Thymus (tissue), 11 donors: ENCODE measurements around the gene ARHGAP15. TPM values are rescaled to one million over a fixed set of nuclear protein-coding genes. Genes with fewer than 3 reads are reported as not detected.

Experiments used
- DNase-seq, 9 donors: peaks; one replicate each; pipeline ENCODE4 v3.0.0-alpha.2; 2013; ENCODE audit warnings: low spot score in 9 of 9, low read depth in 6 of 9, missing footprints in 1 of 9
- H3K27ac ChIP-seq, 2 donors: one replicate each; pipeline ENCODE4 v1.5.1; 2013; ENCODE audit warnings: control low read depth in 1 of 2, low read depth in 1 of 2, low read length in 1 of 2, mild to moderate bottlenecking in 1 of 2, moderate library complexity in 1 of 2
- H3K27me3 ChIP-seq, 2 donors: one replicate each; pipeline ENCODE4 v1.5.1; 2013; ENCODE audit warnings: low read length in 1 of 2; ENCODE audit not compliant: control insufficient read depth in 2 of 2, insufficient read depth in 1 of 2
- H3K36me3 ChIP-seq, 2 donors: one replicate each; pipeline ENCODE4 v1.5.1; 2013; ENCODE audit warnings: low read length in 1 of 2, mild to moderate bottlenecking in 1 of 2, moderate library complexity in 1 of 2; ENCODE audit not compliant: control insufficient read depth in 2 of 2, insufficient read depth in 2 of 2
- H3K4me1 ChIP-seq, 2 donors: one replicate each; pipeline ENCODE4 v1.5.1; 2013; ENCODE audit warnings: low read length in 2 of 2; ENCODE audit not compliant: control insufficient read depth in 2 of 2, insufficient read depth in 2 of 2
- H3K4me3 ChIP-seq, 2 donors: one replicate each; pipeline ENCODE4 v1.5.1; 2013; ENCODE audit warnings: low read length in 2 of 2, control low read depth in 1 of 2, mild to moderate bottlenecking in 1 of 2
- H3K9me3 ChIP-seq, 2 donors: one replicate each; pipeline ENCODE4 v1.5.1; 2013; ENCODE audit warnings: low read length in 1 of 2, mild to moderate bottlenecking in 1 of 2; ENCODE audit not compliant: control insufficient read depth in 2 of 2, insufficient read depth in 1 of 2
- WGBS: extraction: QIAGEN DNeasy Blood & Tissue Kit; methylation state at CpG from one replicate; pipeline ENCODE4 v1.1.7; 2013; 5-methylcytosine and 5-hydroxymethylcytosine counted together
- polyA plus RNA-seq: library from polyadenylated mRNA; stranded (reverse); fragments of 200-250 nt; gene quantifications from one replicate; pipeline ENCODE4 v1.2.3, GENCODE V29; 2013
- total RNA-seq: library from RNA; stranded (reverse); fragments of 120-200 nt; gene quantifications from one replicate; pipeline ENCODE4 v1.2.4, GENCODE V29; 2013
- donor health status: healthy.

ARHGAP15 gene
- total and polyA plus RNA-seq, 2 donors, result 55.8 to 182 TPM

- Histone ChIP-seq H3K4me3 (no peak overlapping the region), H3K27me3 (no peaks in the 10 kb centered on the region), H3K27ac (no peak overlapping the region), H3K4me1 (no peaks in the 10 kb centered on the region), H3K9me3 (no peaks in the 10 kb centered on the region), H3K36me3 (peaks cover 8% of the 10 kb centered on the region in 2 donors)
- DNase-seq, result no peak
- WGBS, result 95% methylated on average over 4 of the region's 4 CpGs
Measured at GRCh38 chr2:143764261-143764660, 635.0 kb downstream of the ARHGAP15 start.

GRCh38 chr2:143764706-143765105, 635.5 kb downstream of the ARHGAP15 start:
- Histone ChIP-seq H3K36me3 (peaks cover 8% of the 10 kb centered on the region in 2 donors), H3K4me3 (no peak overlapping the region), H3K27ac (no peak overlapping the region), H3K4me1 (no peaks in the 10 kb centered on the region), H3K9me3 (no peaks in the 10 kb centered on the region), H3K27me3 (no peaks in the 10 kb centered on the region)
- no peak for DNase-seq

- no peak for DNase-seq
- Histone ChIP-seq H3K27me3 (no peaks in the 10 kb centered on the region), H3K27ac (no peak overlapping the region), H3K4me3 (no peak overlapping the region), H3K4me1 (no peaks in the 10 kb centered on the region), H3K9me3 (no peaks in the 10 kb centered on the region), H3K36me3 (peaks cover 8% of the 10 kb centered on the region in 2 donors)
- 97% methylated on average over 1 of the region's 1 CpG for WGBS
Measured at GRCh38 chr2:143768991-143769390, 639.8 kb downstream of the ARHGAP15 start.

GRCh38 chr2:143771939-143772338, 642.7 kb downstream of the ARHGAP15 start:
- no peaks in the 10 kb centered on the region for H3K27me3 ChIP-seq
- DNase-seq, result no peak
- H3K36me3 ChIP-seq, result peaks cover 8% of the 10 kb centered on the region in 2 donors
- 91% methylated on average over 6 of the region's 6 CpGs for WGBS
- H3K4me1 ChIP-seq, result no peaks in the 10 kb centered on the region
- no peaks in the 10 kb centered on the region for H3K9me3 ChIP-seq
- no peak overlapping the region for H3K4me3 ChIP-seq
- H3K27ac ChIP-seq, result no peak overlapping the region

- no peak overlapping the region for H3K27ac ChIP-seq
- H3K27me3 ChIP-seq, result no peaks in the 10 kb centered on the region
- no peaks in the 10 kb centered on the region for H3K4me1 ChIP-seq
- H3K9me3 ChIP-seq, result no peaks in the 10 kb centered on the region
- no peak for DNase-seq
- H3K36me3 ChIP-seq, result no peaks in the 10 kb centered on the region
- 94% methylated on average over 4 of the region's 4 CpGs for WGBS
- H3K4me3 ChIP-seq, result no peak overlapping the region
Measured at GRCh38 chr2:143776526-143777297, 647.5 kb downstream of the ARHGAP15 start.

- 96% methylated on average over 3 of the region's 3 CpGs for WGBS
- Histone ChIP-seq H3K9me3 (no peaks in the 10 kb centered on the region), H3K36me3 (no peaks in the 10 kb centered on the region), H3K4me1 (no peaks in the 10 kb centered on the region), H3K4me3 (no peak overlapping the region), H3K27me3 (no peaks in the 10 kb centered on the region), H3K27ac (no peak overlapping the region)
- no peak for DNase-seq
Measured at GRCh38 chr2:143779021-143779420, 649.8 kb downstream of the ARHGAP15 start.

- Histone ChIP-seq H3K27ac (no peak overlapping the region), H3K9me3 (no peaks in the 10 kb centered on the region), H3K27me3 (no peaks in the 10 kb centered on the region), H3K36me3 (no peaks in the 10 kb centered on the region), H3K4me3 (no peak overlapping the region), H3K4me1 (no peaks in the 10 kb centered on the region)
- DNase-seq, result no peak
- 97% methylated on average over 5 of the region's 5 CpGs for WGBS
Measured at GRCh38 chr2:143786026-143786765, 657.0 kb downstream of the ARHGAP15 start.

GRCh38 chr2:143787674-143788073, 658.5 kb downstream of the ARHGAP15 start:
- no peaks in the 10 kb centered on the region for H3K27me3 ChIP-seq
- no peaks in the 10 kb centered on the region for H3K9me3 ChIP-seq
- no peaks in the 10 kb centered on the region for H3K36me3 ChIP-seq
- DNase-seq, result no peak
- 97% methylated on average over 2 of the region's 2 CpGs for WGBS
- H3K4me3 ChIP-seq, result no peak overlapping the region
- H3K4me1 ChIP-seq, result no peaks in the 10 kb centered on the region
- no peak overlapping the region for H3K27ac ChIP-seq

- Histone ChIP-seq H3K9me3 (no peaks in the 10 kb centered on the region), H3K4me3 (no peak overlapping the region), H3K27me3 (no peaks in the 10 kb centered on the region), H3K4me1 (no peaks in the 10 kb centered on the region), H3K27ac (no peak overlapping the region), H3K36me3 (no peaks in the 10 kb centered on the region)
- WGBS, result 99% methylated on average over 4 of the region's 4 CpGs
- no peak for DNase-seq
Measured at GRCh38 chr2:143792602-143793001, 663.4 kb downstream of the ARHGAP15 start.
